MM.1S (cell line): ENCODE results near the gene DGKI.

Experiments
- DNase-seq: peaks from one replicate; pipeline ENCODE4 v3.0.0-alpha.2; 2015
- H2AFZ ChIP-seq: fragments of 300-600 bp; sonication (generic); 2 replicates; pipeline ENCODE4 v1.6.0; 2016; ENCODE audit warnings: antibody characterized with exemption, low read length
- H3F3A ChIP-seq: fragments of 300-600 bp; sonication (generic); 2 replicates; pipeline ENCODE4 v1.6.1; 2016; ENCODE audit warnings: mild to moderate bottlenecking, antibody characterized with exemption, low read length, moderate library complexity, mixed read lengths; ENCODE audit not compliant: insufficient read depth
- H3K27ac ChIP-seq: fragments of 300-600 bp; sonication (generic); 2 replicates; pipeline ENCODE4 v1.5.1; 2016; ENCODE audit warnings: mild to moderate bottlenecking, low read length
- H3K27me3 ChIP-seq: fragments of 300-600 bp; sonication (generic); replicated peaks from 2 replicates; pipeline ENCODE4 v1.6.0; 2016; ENCODE audit warnings: low read length; ENCODE audit not compliant: insufficient read depth
- H3K36me3 ChIP-seq: fragments of 300-600 bp; sonication (generic); replicated peaks from 2 replicates; pipeline ENCODE4 v1.6.1; 2016; ENCODE audit warnings: mild to moderate bottlenecking, low read length, mixed read lengths; ENCODE audit not compliant: insufficient read depth
- H3K4me1 ChIP-seq: fragments of 300-600 bp; sonication (generic); 2 replicates; pipeline ENCODE4 v1.6.1; 2016; ENCODE audit warnings: low read length, mixed read lengths
- H3K4me2 ChIP-seq: fragments of 300-600 bp; sonication (generic); 2 replicates; pipeline ENCODE4 v1.6.0; 2016; ENCODE audit warnings: low read depth, low read length
- H3K4me3 ChIP-seq: fragments of 300-600 bp; sonication (generic); 2 replicates; pipeline ENCODE4 v1.5.1; 2016; ENCODE audit warnings: low read length, mixed read lengths
- H3K79me2 ChIP-seq: fragments of 300-600 bp; sonication (generic); 2 replicates; pipeline ENCODE4 v1.6.1; 2016; ENCODE audit warnings: mixed run types, low read length, mixed read lengths
- H3K9ac ChIP-seq: fragments of 300-600 bp; sonication (generic); 2 replicates; pipeline ENCODE4 v1.6.1; 2016; ENCODE audit warnings: low read length, mixed read lengths
- H3K9me2 ChIP-seq: fragments of 300-600 bp; sonication (generic); replicated peaks from 2 replicates; pipeline ENCODE4 v1.6.1; 2016; ENCODE audit warnings: mild to moderate bottlenecking, low read length, mixed read lengths; ENCODE audit not compliant: insufficient read depth
- H3K9me3 ChIP-seq: fragments of 300-600 bp; sonication (generic); replicated peaks from 2 replicates; pipeline ENCODE4 v1.6.1; 2016; ENCODE audit warnings: mild to moderate bottlenecking, low read length, mixed read lengths; ENCODE audit not compliant: insufficient read depth
- H4K20me1 ChIP-seq: fragments of 300-600 bp; sonication (generic); 2 replicates; pipeline ENCODE4 v1.6.1; 2016; ENCODE audit warnings: mild to moderate bottlenecking, low read length, moderate library complexity, mixed read lengths; ENCODE audit not compliant: insufficient read depth
- CTCF ChIP-seq: fragments of 300-600 bp; sonication (generic); IDR thresholded peaks from 2 replicates; pipeline ENCODE4 v1.5.1; 2016; ENCODE audit warnings: antibody characterized with exemption, low read length, mixed read lengths
- EZH2 ChIP-seq: fragments of 300-600 bp; sonication (generic); optimal IDR thresholded peaks from 2 replicates; pipeline ENCODE3; 2017; ENCODE audit warnings: low read depth, mild to moderate bottlenecking, antibody characterized with exemption, low read length, mixed read lengths
- EZH2phosphoT487 ChIP-seq: fragments of 300-600 bp; sonication (generic); IDR thresholded peaks from 2 replicates; pipeline ENCODE4 v1.6.1; 2018; ENCODE audit warnings: antibody characterized with exemption, low read length

DGKI gene

GRCh38 chr7:137862358-137862757, 15.6 kb upstream of the DGKI start:
- no peak for DNase-seq
- Histone ChIP-seq H3F3A (no peaks in the 10 kb centered on the region), H3K4me2 (no peak overlapping the region), H3K4me3 (no peak overlapping the region), H3K9me3 (no peaks in the 10 kb centered on the region), H3K4me1 (no peaks in the 10 kb centered on the region), H3K27ac (no peak overlapping the region), H3K36me3 (no peaks in the 10 kb centered on the region), H4K20me1 (no peaks in the 10 kb centered on the region), H3K9ac (no peak overlapping the region), H3K79me2 (no peaks in the 10 kb centered on the region), H3K27me3 (no peaks in the 10 kb centered on the region), H2AFZ (no peak overlapping the region), H3K9me2 (no peaks in the 10 kb centered on the region)
- TF ChIP-seq CTCF: no peak
- TF ChIP-seq EZH2: no peak
- TF ChIP-seq EZH2phosphoT487: no peak

- DNase-seq: no peak
- H3K4me1 ChIP-seq: no peaks in the 10 kb centered on the region
- no peaks in the 10 kb centered on the region for H3F3A ChIP-seq
- H4K20me1 ChIP-seq: no peaks in the 10 kb centered on the region
- no peaks in the 10 kb centered on the region for H3K27me3 ChIP-seq
- no peak overlapping the region for H3K27ac ChIP-seq
- H3K79me2 ChIP-seq: no peaks in the 10 kb centered on the region
- H3K36me3 ChIP-seq: no peaks in the 10 kb centered on the region
- H3K4me2 ChIP-seq: no peak overlapping the region
- no peak overlapping the region for H3K9ac ChIP-seq
- no peak overlapping the region for H3K4me3 ChIP-seq
- H2AFZ ChIP-seq: no peak overlapping the region
- no peaks in the 10 kb centered on the region for H3K9me3 ChIP-seq
- H3K9me2 ChIP-seq: no peaks in the 10 kb centered on the region
- TF ChIP-seq CTCF: no peak
- TF ChIP-seq EZH2: no peak
- no peak for TF ChIP-seq EZH2phosphoT487
Measured at GRCh38 chr7:137860542-137860941, 13.8 kb upstream of the DGKI start.

- Histone ChIP-seq H2AFZ (no peak overlapping the region), H3F3A (no peaks in the 10 kb centered on the region), H3K27ac (no peak overlapping the region), H3K9ac (no peak overlapping the region), H3K36me3 (no peaks in the 10 kb centered on the region), H3K9me3 (no peaks in the 10 kb centered on the region), H3K4me1 (no peaks in the 10 kb centered on the region), H3K4me2 (no peak overlapping the region), H3K4me3 (no peak overlapping the region), H4K20me1 (no peaks in the 10 kb centered on the region), H3K79me2 (no peaks in the 10 kb centered on the region), H3K27me3 (no peaks in the 10 kb centered on the region), H3K9me2 (no peaks in the 10 kb centered on the region)
- no peak for DNase-seq
- TF ChIP-seq CTCF (no peak), EZH2phosphoT487 (no peak), EZH2 (no peak)
Measured at GRCh38 chr7:137853053-137853452, 6.3 kb upstream of the DGKI start.
